ENCODE results near the gene CEACAM19. TPM values are rescaled to one million over a fixed set of nuclear protein-coding genes. Genes with fewer than 3 reads are reported as not detected.
"Not testable (repeated sequence)": the region's sequence is repeated elsewhere in the genome, so short reads cannot be mapped to it uniquely, and the experiment has no call there.

CEACAM19 gene
- polyA plus RNA-seq, 4 donors = 9.0 to 27.2 (median 14.3) TPM

DNA sequence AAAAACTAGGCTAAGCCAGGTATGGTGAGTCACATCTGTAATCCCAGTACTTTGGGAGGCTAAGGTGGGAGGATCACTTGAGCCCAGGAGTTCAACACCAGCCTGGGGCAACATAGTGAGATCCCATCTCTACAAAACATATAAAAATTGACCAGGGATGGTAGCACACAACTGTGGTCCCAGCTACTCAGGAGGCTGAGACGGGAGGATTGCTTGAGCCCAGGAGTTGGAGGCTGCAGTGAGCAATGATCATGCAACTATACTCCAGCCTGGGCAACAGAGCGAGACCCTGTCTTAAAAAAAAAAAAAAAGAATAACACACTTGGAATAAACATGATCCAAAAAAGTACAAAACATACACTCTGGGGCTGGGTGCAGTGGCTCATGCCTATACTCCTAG, 1.3 kb upstream of the CEACAM19 start:
- DNase-seq (ENCODE audit: low read depth in 4 of 4, low spot score in 3 of 4) = not testable (repeated sequence)

DNA sequence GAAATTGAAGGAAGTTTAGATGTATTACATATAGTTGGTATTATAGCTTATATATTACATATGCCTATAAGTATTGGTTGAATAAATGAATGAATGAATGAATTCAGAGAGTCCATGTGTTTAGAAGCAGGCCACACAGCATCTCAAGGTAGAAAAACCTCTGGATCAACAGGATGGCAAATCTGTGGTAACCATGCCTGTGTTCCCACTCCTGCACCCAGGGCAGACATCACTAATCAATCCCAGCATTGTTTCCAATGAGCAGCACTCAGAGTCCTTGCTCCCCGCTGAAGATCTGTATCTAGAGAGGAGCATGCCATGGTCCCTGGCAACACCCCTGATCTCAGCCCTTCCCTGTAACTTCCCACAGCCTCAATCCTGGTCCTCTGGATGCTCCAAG, 944 bp downstream of the CEACAM19 start:
- DNase-seq (ENCODE audit: low read depth in 4 of 4, low spot score in 3 of 4) = no peak

GRCh38 chr19:44673510-44673909, 2.2 kb downstream of the CEACAM19 start:
- DNase-seq (ENCODE audit: low read depth in 4 of 4, low spot score in 3 of 4) = no peak

GRCh38 chr19:44675521-44675920, 4.2 kb downstream of the CEACAM19 start:
- DNase-seq (ENCODE audit: low read depth in 4 of 4, low spot score in 3 of 4) = no peak

DNA sequence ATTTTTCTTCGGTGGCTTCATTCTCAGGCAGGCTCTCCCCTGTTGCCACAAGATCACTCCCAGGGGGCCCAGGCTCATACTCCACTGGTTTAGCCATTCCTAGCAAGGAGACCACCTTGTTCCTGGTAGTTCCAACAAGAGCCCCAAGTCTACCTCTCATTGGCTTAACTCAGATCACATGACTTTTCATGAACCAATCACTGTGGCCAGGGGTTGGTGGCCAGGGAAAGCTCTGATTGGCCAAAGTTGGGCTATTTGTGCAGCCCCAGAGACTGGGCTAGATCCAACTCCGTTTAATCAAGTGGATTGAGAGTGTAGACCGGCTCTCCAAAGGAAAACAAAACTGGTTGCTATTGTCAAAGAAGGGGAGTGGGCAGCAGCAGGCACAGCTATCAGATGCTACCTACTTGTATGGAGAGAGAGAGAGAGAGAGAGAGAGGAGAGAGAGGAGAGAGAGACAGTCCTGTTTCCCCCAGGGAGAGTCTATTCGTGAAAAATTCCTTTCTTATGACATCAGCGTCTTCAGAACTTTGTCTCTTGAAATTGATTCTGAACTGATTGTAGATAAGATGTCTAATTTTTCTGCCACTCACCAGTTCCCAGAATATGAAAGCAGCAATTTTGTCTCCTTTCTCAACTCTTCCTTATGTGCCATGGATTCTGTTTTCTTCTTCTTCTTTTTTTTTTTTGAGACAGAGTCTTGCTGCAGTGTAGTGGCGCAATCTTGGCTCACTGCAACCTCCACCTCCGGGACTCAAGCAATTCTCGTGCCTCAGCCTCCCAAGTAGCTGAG, 5.9 kb downstream of the CEACAM19 start:
- no peak for DNase-seq (ENCODE audit: low read depth in 4 of 4, low spot score in 3 of 4)

DNA sequence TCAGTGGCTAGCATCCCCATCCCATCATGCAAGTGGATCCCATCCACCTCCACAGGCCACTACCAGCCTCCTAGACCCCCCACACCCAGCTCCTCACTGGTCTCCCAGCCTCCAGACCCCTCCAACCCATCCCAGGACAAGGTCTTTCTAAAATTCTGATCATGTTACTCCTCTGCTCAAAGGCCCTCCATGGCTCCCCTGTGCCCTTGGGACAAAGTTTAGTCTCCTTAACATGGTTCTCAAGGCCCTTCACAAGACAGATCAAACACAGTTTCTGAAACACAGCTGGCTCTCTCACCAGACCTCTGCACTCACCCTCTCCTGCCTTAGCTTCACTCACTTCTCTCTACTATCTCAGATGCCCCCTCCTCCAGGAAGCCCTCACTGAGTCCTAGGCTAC, 9.3 kb downstream of the CEACAM19 start:
- no peak for DNase-seq (ENCODE audit: low read depth in 4 of 4, low spot score in 3 of 4)

GRCh38 chr19:44681992-44682790, 10.9 kb downstream of the CEACAM19 start:
- DNase-seq (ENCODE audit: low read depth in 4 of 4, low spot score in 3 of 4) = no peak

DNA sequence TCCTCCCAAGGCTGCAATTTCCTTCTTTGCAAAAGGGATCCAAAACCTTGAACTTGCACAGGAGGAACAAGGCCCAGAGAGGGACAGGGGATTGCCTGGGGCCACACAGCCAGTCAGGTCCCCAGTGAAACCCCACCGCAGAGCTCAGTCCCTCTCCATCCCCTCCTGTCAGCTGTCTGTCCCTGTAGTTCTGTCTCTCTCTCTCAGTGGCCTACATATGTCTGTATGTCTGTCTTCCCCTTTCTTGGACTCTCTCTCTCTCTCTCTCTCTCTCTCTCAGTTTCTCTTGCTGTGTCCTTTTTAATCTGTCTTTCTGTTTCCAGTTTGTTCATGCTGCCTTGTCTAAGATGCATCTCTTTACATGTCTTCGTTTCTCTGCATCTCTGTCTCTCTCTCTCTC, 11.5 kb downstream of the CEACAM19 start:
- no peak for DNase-seq (ENCODE audit: low read depth in 4 of 4, low spot score in 3 of 4)

DNA sequence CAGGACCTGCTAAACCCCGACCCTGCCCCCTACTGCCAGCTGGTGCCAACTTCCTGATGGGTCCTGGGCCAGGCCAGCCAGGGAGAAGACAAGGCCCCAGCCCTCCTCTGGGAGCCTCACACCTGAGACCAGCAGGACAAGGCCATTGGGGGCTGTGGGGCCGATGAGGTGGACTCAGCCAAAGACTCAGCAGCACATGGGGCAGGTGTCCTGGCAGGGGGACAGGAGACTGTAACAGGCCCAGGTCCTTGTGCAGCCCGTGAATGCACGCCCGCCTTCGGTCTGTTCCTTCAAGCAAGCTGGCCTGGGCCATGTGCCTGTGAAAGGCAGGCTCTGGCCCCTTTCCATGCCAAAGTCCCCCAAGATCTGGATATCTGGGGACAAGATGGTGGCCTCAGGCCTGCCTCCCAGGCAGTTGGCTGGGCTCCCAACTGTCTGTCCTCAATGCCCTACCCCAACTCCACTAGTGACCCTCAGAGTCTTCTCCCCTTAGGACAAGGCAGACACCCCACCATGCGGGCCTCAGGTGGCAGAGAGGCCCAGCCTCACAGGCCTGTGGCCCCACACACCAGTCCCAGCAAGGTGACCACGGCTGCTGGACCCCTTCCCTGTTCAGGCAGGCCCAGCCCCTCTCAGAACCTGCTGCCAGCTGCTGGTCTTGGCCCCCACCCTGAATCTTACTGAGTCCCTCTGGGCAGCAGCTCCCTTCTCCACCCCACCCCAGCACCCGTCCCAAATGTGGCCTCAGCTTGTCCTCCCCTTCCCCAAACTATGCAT, 12.3 kb downstream of the CEACAM19 start:
- no peak for DNase-seq (ENCODE audit: low read depth in 4 of 4, low spot score in 3 of 4)

DNA sequence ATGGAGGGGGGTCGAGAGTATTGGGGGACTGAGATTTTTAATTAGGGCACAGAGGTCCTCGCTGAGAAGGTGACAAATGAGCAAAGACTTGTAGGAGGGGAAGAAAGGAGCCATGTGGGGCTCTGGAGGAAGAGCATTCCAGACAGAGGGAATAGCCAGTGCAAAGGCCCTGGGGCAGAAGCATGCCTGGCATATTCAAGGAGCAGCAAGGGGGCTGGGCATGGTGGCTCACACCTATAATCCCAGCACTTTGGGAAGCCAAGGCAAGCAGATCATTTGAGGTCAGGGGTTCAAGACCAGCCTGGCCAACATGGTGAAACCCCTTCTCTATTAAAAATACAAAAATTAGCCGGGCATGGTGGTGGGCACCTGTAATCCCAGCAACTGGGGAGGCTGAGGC, 13.1 kb downstream of the CEACAM19 start:
- DNase-seq (ENCODE audit: low read depth in 4 of 4, low spot score in 3 of 4) = not testable (repeated sequence)

GRCh38 chr19:44684892-44685863, 13.9 kb downstream of the CEACAM19 start:
- no peak for DNase-seq (ENCODE audit: low read depth in 4 of 4, low spot score in 3 of 4)

GRCh38 chr19:44685877-44686276, 14.6 kb downstream of the CEACAM19 start:
- DNase-seq (ENCODE audit: low read depth in 4 of 4, low spot score in 3 of 4) = no peak

DNA sequence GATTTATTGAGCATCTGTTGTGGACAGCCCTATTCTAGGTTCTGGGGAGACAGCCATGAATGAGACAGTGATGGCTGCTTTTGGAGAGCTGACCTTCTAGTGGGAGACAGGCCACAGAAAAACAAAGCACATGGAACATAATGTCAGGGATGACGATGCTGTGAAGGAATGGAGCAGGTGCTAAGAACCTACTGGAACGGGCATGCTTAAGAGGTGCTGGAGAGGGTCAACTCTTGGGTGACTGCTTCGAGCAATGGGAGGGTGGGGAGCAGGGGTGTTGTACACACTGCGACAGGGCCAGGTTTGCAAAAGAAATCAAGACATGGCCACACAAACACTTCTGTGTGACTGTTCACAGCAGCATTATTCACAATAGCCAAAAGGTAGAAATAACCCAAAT, 15.6 kb downstream of the CEACAM19 start:
- no peak for DNase-seq (ENCODE audit: low read depth in 4 of 4, low spot score in 3 of 4)

- DNase-seq (ENCODE audit: low read depth in 4 of 4, low spot score in 3 of 4) = no peak
Observed at GRCh38 chr19:44687888-44688287, 16.6 kb downstream of the CEACAM19 start.

DNA sequence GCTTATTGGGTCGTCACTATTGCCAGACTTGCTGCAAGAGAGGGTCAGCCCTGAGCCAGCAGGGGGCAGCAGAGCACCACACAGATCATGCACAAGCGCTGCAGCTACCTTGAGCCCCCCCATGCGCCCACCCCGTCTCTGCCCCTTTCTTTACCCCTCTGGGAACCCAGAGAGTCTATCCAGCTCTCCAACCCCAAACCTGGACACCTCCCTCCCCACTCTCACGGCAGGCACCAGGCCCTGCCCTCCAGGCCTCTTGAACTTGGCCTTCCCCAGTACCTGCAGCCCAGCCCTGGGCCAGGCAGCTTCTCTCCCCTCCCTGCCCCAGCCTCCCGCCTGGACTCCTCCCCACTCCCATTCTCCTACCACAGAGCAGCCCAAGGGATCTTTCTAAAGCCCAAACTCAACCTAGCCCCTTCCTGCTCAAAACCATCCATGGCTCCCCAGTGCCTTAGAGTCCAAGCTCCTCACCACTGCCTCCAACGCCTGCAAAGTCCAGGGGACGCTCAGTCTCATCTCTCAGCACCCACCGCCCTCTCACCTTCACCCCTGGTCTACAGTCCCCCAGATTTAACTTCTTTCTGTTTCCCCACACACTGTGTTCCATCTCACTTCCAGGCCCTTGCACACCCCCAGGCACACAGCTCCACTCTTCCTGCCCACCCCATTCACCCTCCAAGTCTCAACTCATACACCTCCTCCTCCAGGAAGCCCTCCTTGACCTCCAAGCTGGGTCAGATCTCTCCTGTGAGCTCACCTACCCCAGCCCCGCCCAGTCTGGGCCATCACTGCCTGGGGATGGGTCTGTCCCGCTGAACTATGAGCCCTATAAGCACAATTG, 18.2 kb downstream of the CEACAM19 start:
- DNase-seq (ENCODE audit: low read depth in 4 of 4, low spot score in 3 of 4) = peak in 3 of 4 donors; percentile 34 to 54 (median 48)

- DNase-seq (ENCODE audit: low read depth in 4 of 4, low spot score in 3 of 4) = no peak
Observed at GRCh38 chr19:44690131-44690440, 18.8 kb downstream of the CEACAM19 start.

DNA sequence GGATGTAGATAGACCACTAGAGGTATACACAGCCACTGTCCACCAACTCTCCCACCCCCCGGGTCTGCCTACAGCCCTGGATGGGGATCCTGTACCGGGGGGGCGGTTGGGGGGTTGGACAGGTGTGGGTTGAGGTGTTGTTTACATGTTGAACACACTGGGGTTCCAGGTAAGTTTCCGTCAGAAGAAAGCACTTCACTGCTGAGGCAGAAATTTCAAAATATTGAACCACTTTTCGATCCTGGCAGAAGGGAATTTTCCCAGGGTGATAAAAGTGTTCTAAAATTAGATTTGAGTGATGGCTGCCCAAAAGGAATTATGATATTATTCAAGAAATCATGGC, 21.1 kb downstream of the CEACAM19 start:
- DNase-seq (ENCODE audit: low read depth in 4 of 4, low spot score in 3 of 4) = no peak

GRCh38 chr19:44694184-44694579, 22.9 kb downstream of the CEACAM19 start:
- DNase-seq (ENCODE audit: low read depth in 4 of 4, low spot score in 3 of 4) = no peak

GRCh38 chr19:44696939-44697669, 25.8 kb downstream of the CEACAM19 start:
- DNase-seq (ENCODE audit: low read depth in 4 of 4, low spot score in 3 of 4) = no peak

Measured in left renal pelvis (tissue), 4 donors.